ENCODE data around the gene RDH16. TPM values are rescaled to one million over a fixed set of nuclear protein-coding genes. Genes with fewer than 3 reads are reported as not detected.

Gene RDH16, protein sequence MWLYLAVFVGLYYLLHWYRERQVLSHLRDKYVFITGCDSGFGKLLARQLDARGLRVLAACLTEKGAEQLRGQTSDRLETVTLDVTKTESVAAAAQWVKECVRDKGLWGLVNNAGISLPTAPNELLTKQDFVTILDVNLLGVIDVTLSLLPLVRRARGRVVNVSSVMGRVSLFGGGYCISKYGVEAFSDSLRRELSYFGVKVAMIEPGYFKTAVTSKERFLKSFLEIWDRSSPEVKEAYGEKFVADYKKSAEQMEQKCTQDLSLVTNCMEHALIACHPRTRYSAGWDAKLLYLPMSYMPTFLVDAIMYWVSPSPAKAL
- total RNA-seq (0.28 TPM), polyA plus RNA-seq (1.8 TPM)
- long read RNA-seq, donor 1, result 0 reads
- long read RNA-seq, donor 2, result 0 reads
- long read RNA-seq, donor 3, result 0 reads
- long read RNA-seq, donor 4, result 0 reads
- long read RNA-seq, donor 5, result 0 reads
- long read RNA-seq, donor 6, result 0 reads
- long read RNA-seq, donor 7, result 0 reads
- long read RNA-seq, donor 8, result 0 reads
- long read RNA-seq, donor 9, result 0 reads
- long read RNA-seq, donor 10, result 0 reads

DNA sequence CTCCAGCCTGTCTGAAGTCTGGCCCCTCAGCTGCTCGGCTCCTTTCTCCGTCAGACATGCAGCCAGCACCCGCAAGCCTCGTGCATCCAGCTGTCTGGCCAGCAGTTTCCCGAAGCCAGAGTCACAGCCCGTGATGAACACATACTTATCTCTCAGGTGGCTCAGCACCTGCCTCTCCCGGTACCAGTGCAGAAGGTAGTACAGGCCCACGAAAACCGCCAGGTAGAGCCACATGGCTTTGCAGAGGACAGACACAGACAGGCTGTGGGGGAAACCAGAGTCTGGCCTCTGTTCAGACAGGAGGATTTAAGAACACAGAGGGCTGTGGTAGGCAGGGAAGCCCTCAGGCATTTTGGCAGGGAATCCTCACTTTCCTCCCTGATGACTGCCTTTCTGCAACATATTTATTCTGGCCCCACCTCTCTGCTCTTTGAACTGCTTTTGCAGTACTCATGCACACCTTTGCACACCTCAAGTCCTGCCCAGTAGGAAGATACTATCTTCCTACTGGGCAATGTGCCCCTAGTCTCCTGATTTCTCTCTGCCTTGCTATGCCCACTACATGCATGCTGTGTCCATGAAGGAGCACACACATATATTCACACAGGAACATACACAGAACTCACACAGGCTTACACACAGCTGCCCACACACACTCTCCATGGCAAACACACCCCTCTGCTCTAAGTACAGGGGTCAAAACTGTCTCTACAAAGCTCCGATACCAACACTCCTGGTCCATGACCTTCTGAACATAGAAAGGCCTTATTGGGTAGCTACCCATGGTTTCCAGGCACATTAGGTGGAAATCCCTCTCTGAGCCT is at the start of gene RDH16:
Gene RDH16 (minus strand): TSS at position 380 of the 824 bp plus-strand sequence. CDS start 146 bp downstream, at position 234.
- WGBS, result 95% methylated on average over 10 of the region's 10 CpGs
- Histone ChIP-seq H3K27ac (ENCODE audit: low read depth in 1 of 2, low read length in 1 of 2) (no peak within 1 kb of the TSS), H3K9me3 (ENCODE audit: control insufficient read depth in 2 of 2, insufficient read depth in 1 of 2, low read length in 1 of 2) (peaks cover 0 to 14% of the 10 kb centered on the region in 2 donors), H3K36me3 (ENCODE audit: control insufficient read depth in 2 of 2, insufficient read depth in 2 of 2, low read length in 1 of 2) (no peaks in the 10 kb centered on the region), H3K4me1 (ENCODE audit: control insufficient read depth in 2 of 2, insufficient read depth in 2 of 2, low read length in 2 of 2) (no peaks in the 10 kb centered on the region), H3K4me3 (ENCODE audit: low read length in 2 of 2) (no peak within 1 kb of the TSS), H3K27me3 (ENCODE audit: control insufficient read depth in 2 of 2, insufficient read depth in 1 of 2, low read length in 1 of 2) (no peaks in the 10 kb centered on the region)
- no peak for DNase-seq (ENCODE audit: low read depth in 6 of 9, low spot score in 9 of 9)

DNA sequence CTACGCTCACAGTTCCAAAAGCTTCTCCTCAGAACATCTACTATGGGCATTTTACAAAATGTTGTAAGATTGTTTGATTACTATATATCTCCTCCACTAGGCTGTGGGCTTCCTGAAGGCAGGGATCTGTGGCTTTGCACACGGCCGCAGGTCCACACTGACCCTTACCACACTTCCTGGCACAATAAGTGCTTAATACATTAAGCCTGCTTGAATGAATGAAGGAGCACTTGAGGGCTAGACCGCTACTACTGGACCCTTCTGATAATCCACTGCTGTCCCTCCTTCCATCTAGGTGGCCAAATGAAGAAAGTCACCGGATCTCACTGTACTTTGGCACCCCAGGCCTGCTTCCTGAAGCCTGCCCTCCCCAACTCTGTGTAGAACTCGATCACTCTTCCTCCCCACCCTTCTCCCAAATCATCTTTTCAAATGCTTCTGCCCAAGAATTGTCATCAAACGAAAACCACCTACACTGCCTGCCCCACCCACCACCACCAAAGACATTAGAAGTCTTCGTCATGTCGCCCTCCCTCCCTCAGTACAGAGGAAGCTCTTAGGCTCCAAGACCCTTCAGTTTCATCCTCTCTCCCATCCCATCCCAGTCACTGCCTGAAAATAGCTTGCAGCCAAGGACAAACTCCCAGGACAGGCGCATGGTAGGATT is 49.5 kb upstream of the RDH16 start:
- H3K36me3 ChIP-seq (ENCODE audit: control insufficient read depth in 2 of 2, insufficient read depth in 2 of 2, low read length in 1 of 2), result peaks cover 26 to 29% of the 10 kb centered on the region in 2 donors
- H3K4me1 ChIP-seq (ENCODE audit: control insufficient read depth in 2 of 2, insufficient read depth in 2 of 2, low read length in 2 of 2), result peaks cover 8 to 24% of the 10 kb centered on the region in 2 donors
- no peaks in the 10 kb centered on the region for H3K27me3 ChIP-seq (ENCODE audit: control insufficient read depth in 2 of 2, insufficient read depth in 1 of 2, low read length in 1 of 2)
- DNase-seq (ENCODE audit: low read depth in 6 of 9, low spot score in 9 of 9), result no peak
- no peaks in the 10 kb centered on the region for H3K9me3 ChIP-seq (ENCODE audit: control insufficient read depth in 2 of 2, insufficient read depth in 1 of 2, low read length in 1 of 2)
- peak overlapping the region in 1 of 2 donors; percentile 9 for H3K27ac ChIP-seq (ENCODE audit: low read depth in 1 of 2, low read length in 1 of 2)
- WGBS, result 60% methylated on average over 10 of the region's 10 CpGs
- H3K4me3 ChIP-seq (ENCODE audit: low read length in 2 of 2), result peak overlapping the region in 1 of 2 donors; percentile 61

DNA sequence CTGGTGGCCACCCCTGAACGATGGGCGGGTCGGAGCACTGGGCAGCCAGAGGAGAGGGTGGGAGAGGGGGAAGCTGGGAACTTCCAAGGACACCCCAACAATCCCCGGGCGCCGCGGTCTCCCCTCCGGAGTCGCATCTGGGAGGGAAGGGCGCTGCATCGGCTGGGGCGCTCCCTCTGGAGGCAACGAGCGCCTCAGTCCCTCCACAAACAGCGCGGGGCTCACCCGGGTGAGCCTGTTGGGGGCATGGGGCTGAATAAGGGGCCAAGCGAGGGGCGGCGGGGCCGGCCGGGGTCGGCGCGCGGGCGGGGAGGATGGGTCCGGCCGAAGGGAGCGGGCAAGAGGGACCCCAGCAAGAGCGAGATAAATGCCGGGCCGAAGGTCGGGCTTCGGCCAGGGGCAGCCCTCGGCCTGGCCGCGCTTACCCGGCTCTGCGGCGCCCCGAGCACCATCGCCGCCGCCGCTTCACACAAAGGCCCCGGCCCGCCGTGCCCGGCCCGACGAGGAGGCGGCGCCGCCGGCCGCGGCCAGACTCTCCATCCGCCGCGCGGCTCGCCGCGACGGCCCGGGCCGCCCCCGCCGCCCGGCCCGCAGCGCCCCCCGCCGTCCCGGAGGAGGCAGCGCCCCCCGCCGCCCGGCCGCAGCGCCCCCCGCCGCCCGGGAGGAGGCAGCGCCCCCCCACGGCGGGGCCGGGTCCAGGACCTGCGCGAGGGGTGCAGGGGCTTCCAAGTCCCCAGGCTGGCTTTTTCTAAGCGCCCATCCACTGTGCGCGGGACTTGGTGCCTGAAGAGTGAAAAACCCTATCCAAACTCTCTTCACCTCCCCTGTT is 48.8 kb upstream of the RDH16 start, which contains the start of gene ZBTB39:
Gene ZBTB39 (minus strand): TSS at position 567 of the 829 bp plus-strand sequence. CDS start 1,629 bp downstream, outside the sequence.
- Histone ChIP-seq H3K27ac (ENCODE audit: low read depth in 1 of 2, low read length in 1 of 2) (peak within 1 kb of the TSS in 1 of 2 donors; percentile 36), H3K36me3 (ENCODE audit: control insufficient read depth in 2 of 2, insufficient read depth in 2 of 2, low read length in 1 of 2) (peaks cover 27 to 36% of the 10 kb centered on the region in 2 donors), H3K4me1 (ENCODE audit: control insufficient read depth in 2 of 2, insufficient read depth in 2 of 2, low read length in 2 of 2) (peaks cover 8 to 30% of the 10 kb centered on the region in 2 donors), H3K9me3 (ENCODE audit: control insufficient read depth in 2 of 2, insufficient read depth in 1 of 2, low read length in 1 of 2) (no peaks in the 10 kb centered on the region), H3K27me3 (ENCODE audit: control insufficient read depth in 2 of 2, insufficient read depth in 1 of 2, low read length in 1 of 2) (no peaks in the 10 kb centered on the region), H3K4me3 (ENCODE audit: low read length in 2 of 2) (peak within 1 kb of the TSS; percentile 61 to 76)
- peak in 3 of 9 donors; percentile 57 to 74 (median 61) for DNase-seq (ENCODE audit: low read depth in 6 of 9, low spot score in 9 of 9)
- WGBS, result under 1% methylated on average over 94 of the region's 94 CpGs

DNA sequence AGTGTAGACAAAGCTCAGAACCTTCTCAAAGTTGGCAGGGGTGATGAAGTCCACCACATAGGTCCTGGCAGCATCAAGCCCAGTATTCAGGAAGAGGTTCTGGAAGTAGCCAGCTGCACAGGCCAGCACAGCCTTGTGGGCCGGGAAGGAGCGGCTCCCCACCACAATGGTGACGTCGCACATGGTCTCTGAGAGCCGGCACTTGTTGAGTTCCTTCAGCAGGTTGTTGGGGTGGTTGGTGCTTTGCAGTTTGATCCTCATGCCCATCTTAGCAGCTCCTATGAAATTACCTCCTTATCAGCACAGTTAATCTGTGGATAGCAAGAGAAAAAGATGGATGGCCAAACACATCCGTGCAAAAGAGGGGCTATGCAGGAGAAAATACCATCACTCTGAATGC is 47.2 kb upstream of the RDH16 start:
- Histone ChIP-seq H3K27me3 (ENCODE audit: control insufficient read depth in 2 of 2, insufficient read depth in 1 of 2, low read length in 1 of 2) (no peaks in the 10 kb centered on the region), H3K36me3 (ENCODE audit: control insufficient read depth in 2 of 2, insufficient read depth in 2 of 2, low read length in 1 of 2) (peaks cover 30 to 51% of the 10 kb centered on the region in 2 donors), H3K4me3 (ENCODE audit: low read length in 2 of 2) (no peak overlapping the region), H3K4me1 (ENCODE audit: control insufficient read depth in 2 of 2, insufficient read depth in 2 of 2, low read length in 2 of 2) (peaks cover 8 to 31% of the 10 kb centered on the region in 2 donors), H3K9me3 (ENCODE audit: control insufficient read depth in 2 of 2, insufficient read depth in 1 of 2, low read length in 1 of 2) (no peaks in the 10 kb centered on the region), H3K27ac (ENCODE audit: low read depth in 1 of 2, low read length in 1 of 2) (no peak overlapping the region)
- no peak for DNase-seq (ENCODE audit: low read depth in 6 of 9, low spot score in 9 of 9)
- WGBS, result 94% methylated on average over 6 of the region's 6 CpGs

DNA sequence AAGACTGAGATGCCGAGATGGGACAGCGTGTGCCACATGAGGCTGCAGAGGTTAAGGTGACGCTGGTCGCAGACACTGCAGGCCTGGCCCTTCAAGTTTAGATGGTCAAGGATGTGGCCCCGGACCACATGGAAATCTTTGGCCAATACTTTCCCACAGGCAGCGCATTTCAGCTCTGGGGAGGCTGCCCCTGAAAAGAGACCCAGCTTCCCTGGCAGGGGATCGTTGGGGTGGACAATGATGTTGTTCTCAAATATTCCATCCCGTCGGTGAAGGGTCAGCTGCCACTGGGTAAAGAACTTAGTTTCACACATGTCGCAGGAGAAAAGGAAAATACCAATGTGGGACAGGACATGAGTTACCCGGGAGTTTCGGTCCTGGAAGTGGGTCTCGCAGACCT is 46.0 kb upstream of the RDH16 start:
- no peaks in the 10 kb centered on the region for H3K9me3 ChIP-seq (ENCODE audit: control insufficient read depth in 2 of 2, insufficient read depth in 1 of 2, low read length in 1 of 2)
- peaks cover 30 to 62% of the 10 kb centered on the region in 2 donors for H3K36me3 ChIP-seq (ENCODE audit: control insufficient read depth in 2 of 2, insufficient read depth in 2 of 2, low read length in 1 of 2)
- no peak for DNase-seq (ENCODE audit: low read depth in 6 of 9, low spot score in 9 of 9)
- H3K4me3 ChIP-seq (ENCODE audit: low read length in 2 of 2), result no peak overlapping the region
- H3K27me3 ChIP-seq (ENCODE audit: control insufficient read depth in 2 of 2, insufficient read depth in 1 of 2, low read length in 1 of 2), result no peaks in the 10 kb centered on the region
- 97% methylated on average over 13 of the region's 13 CpGs for WGBS
- no peak overlapping the region for H3K27ac ChIP-seq (ENCODE audit: low read depth in 1 of 2, low read length in 1 of 2)
- peaks cover 8 to 29% of the 10 kb centered on the region in 2 donors for H3K4me1 ChIP-seq (ENCODE audit: control insufficient read depth in 2 of 2, insufficient read depth in 2 of 2, low read length in 2 of 2)

DNA sequence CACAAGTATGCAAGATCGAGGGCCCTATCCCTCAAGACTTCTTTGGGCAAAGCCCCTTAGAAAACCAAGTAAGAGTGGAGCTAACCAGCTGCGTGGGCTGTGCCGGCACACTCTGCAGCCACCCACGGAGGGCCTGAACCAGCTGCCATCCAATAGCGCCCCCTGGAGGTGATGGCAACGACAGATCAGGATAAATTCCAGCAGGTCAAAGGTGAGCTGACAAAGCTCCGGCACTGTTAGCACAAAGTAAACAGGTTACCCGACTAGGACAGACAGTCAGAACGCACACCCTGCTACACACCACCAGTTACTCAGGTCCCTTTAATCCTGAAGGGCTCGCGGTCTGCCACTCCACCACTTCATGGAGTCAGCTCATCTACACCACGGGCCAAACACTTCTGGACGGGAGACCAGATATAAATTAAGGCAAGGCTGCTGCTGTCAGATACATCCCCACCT is 44.1 kb upstream of the RDH16 start:
- peaks cover 30 to 66% of the 10 kb centered on the region in 2 donors for H3K36me3 ChIP-seq (ENCODE audit: control insufficient read depth in 2 of 2, insufficient read depth in 2 of 2, low read length in 1 of 2)
- peaks cover 4 to 21% of the 10 kb centered on the region in 2 donors for H3K4me1 ChIP-seq (ENCODE audit: control insufficient read depth in 2 of 2, insufficient read depth in 2 of 2, low read length in 2 of 2)

DNA sequence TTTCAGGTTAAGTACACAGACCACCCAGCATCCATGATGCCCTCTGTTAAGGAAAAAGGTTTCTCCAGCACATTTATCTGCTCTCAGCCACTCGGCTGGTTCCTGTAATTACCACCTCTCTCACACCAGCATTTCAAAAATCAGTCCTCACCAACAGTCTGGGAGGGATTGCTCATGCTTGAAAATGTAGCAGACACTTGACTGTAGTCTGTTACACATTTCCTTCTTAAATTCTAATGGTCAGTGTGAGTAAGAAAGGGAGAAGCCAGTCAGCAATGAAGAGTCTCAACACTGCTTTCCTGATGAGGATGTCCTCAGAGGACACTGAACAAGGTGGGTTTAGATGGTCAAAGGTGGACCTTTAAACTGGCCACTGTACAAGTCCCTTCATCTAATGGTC is 43.0 kb upstream of the RDH16 start:
- peaks cover 37 to 69% of the 10 kb centered on the region in 2 donors for H3K36me3 ChIP-seq (ENCODE audit: control insufficient read depth in 2 of 2, insufficient read depth in 2 of 2, low read length in 1 of 2)
- WGBS, result 97% methylated on average over 1 of the region's 1 CpG
- no peak for DNase-seq (ENCODE audit: low read depth in 6 of 9, low spot score in 9 of 9)
- H3K4me3 ChIP-seq (ENCODE audit: low read length in 2 of 2), result no peak overlapping the region
- peaks cover 2 to 15% of the 10 kb centered on the region in 2 donors for H3K4me1 ChIP-seq (ENCODE audit: control insufficient read depth in 2 of 2, insufficient read depth in 2 of 2, low read length in 2 of 2)
- no peaks in the 10 kb centered on the region for H3K9me3 ChIP-seq (ENCODE audit: control insufficient read depth in 2 of 2, insufficient read depth in 1 of 2, low read length in 1 of 2)
- H3K27ac ChIP-seq (ENCODE audit: low read depth in 1 of 2, low read length in 1 of 2), result no peak overlapping the region
- H3K27me3 ChIP-seq (ENCODE audit: control insufficient read depth in 2 of 2, insufficient read depth in 1 of 2, low read length in 1 of 2), result no peaks in the 10 kb centered on the region

More for the DNA sequence above, 44.1 kb upstream of the RDH16 start:
- peak; percentile 40 to 80 (median 64) for DNase-seq (ENCODE audit: low read depth in 6 of 9, low spot score in 9 of 9)
- no peak overlapping the region for H3K27ac ChIP-seq (ENCODE audit: low read depth in 1 of 2, low read length in 1 of 2)
- H3K9me3 ChIP-seq (ENCODE audit: control insufficient read depth in 2 of 2, insufficient read depth in 1 of 2, low read length in 1 of 2), result no peaks in the 10 kb centered on the region
- WGBS, result 54% methylated on average over 13 of the region's 13 CpGs
- no peak overlapping the region for H3K4me3 ChIP-seq (ENCODE audit: low read length in 2 of 2)
- H3K27me3 ChIP-seq (ENCODE audit: control insufficient read depth in 2 of 2, insufficient read depth in 1 of 2, low read length in 1 of 2), result no peaks in the 10 kb centered on the region

DNA sequence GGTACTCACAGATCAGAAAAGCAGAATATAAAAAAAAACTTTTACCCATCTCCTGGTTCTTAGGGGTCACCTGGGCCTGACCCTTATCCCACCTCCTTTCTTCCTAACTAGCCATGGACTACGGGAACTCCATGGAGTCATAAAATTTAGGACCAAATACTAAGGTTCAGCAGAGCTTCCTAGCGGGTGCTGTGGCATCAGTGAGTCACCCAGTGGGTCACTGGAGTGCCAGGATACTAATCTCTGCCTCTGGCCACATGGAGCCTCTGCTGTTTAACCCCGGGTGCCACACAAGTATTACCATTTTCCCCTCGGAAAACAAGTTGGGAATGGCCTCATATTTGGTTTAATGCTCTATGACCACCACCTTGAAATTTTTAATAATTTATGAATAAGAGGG is 42.0 kb upstream of the RDH16 start:
- no peak for DNase-seq (ENCODE audit: low read depth in 6 of 9, low spot score in 9 of 9)
- no peaks in the 10 kb centered on the region for H3K27me3 ChIP-seq (ENCODE audit: control insufficient read depth in 2 of 2, insufficient read depth in 1 of 2, low read length in 1 of 2)
- peaks cover 0 to 7% of the 10 kb centered on the region in 2 donors for H3K4me1 ChIP-seq (ENCODE audit: control insufficient read depth in 2 of 2, insufficient read depth in 2 of 2, low read length in 2 of 2)
- no peak overlapping the region for H3K4me3 ChIP-seq (ENCODE audit: low read length in 2 of 2)
- H3K36me3 ChIP-seq (ENCODE audit: control insufficient read depth in 2 of 2, insufficient read depth in 2 of 2, low read length in 1 of 2), result peaks cover 36 to 65% of the 10 kb centered on the region in 2 donors
- no peak overlapping the region for H3K27ac ChIP-seq (ENCODE audit: low read depth in 1 of 2, low read length in 1 of 2)
- H3K9me3 ChIP-seq (ENCODE audit: control insufficient read depth in 2 of 2, insufficient read depth in 1 of 2, low read length in 1 of 2), result no peaks in the 10 kb centered on the region
- 99% methylated on average over 4 of the region's 4 CpGs for WGBS

Data from thymus (tissue), 14 donors.